CD4-positive, alpha-beta memory T cell (primary cell): ENCODE data around the gene DPP8. TPM values are rescaled to one million over a fixed set of nuclear protein-coding genes. Genes with fewer than 3 reads are reported as not detected.

Source experiments
- CTCF ChIA-PET: fragments of 350-600 bp; sonication (Branson Sonifier 250); formaldehyde crosslinking; loops from one replicate; lab custom pipeline; 2021; ENCODE audit warnings: inconsistent platforms; ENCODE audit not compliant: partially characterized antibody; lab: Charles Lee
- POLR2A ChIA-PET: fragments of 350-600 bp; sonication (Branson Sonifier 250); formaldehyde crosslinking; loops from one replicate; lab custom pipeline; 2021; ENCODE audit not compliant: partially characterized antibody; lab: Charles Lee
- DNase-seq, 5 donors: peaks; one replicate each; pipeline versions ENCODE4 v3.0.0 to v3.0.0-alpha.2; 2020 to 2022; ENCODE audit warnings: mixed read lengths in 1 of 5
- H3K27ac ChIP-seq: one replicate; pipeline ENCODE4 v1.7.0; 2013; ENCODE audit warnings: low read depth, low read length
- H3K27me3 ChIP-seq: 2 replicates; pipeline ENCODE4 v1.7.0; 2013; ENCODE audit warnings: mild to moderate bottlenecking, low read length, moderate library complexity; ENCODE audit not compliant: insufficient read depth
- H3K36me3 ChIP-seq: 2 replicates; pipeline ENCODE4 v1.7.0; 2013; ENCODE audit warnings: mild to moderate bottlenecking, low read length, moderate library complexity; ENCODE audit not compliant: insufficient read depth
- H3K4me1 ChIP-seq: 2 replicates; pipeline ENCODE4 v1.7.0; 2013; ENCODE audit warnings: mild to moderate bottlenecking, low read length, moderate library complexity; ENCODE audit not compliant: insufficient read depth
- H3K4me3 ChIP-seq, 2 donors: one replicate each; pipeline ENCODE4 v1.7.0; 2013; ENCODE audit warnings: low read length in 2 of 2, mild to moderate bottlenecking in 1 of 2
- H3K9me3 ChIP-seq, 2 donors: one replicate each; pipeline ENCODE4 v1.7.0; 2013; ENCODE audit warnings: low read length in 2 of 2, control low read depth in 1 of 2; ENCODE audit not compliant: control insufficient read depth in 1 of 2
- H3K27ac Mint-ChIP-seq, 7 donors: one replicate each; pipeline ENCODE4 v1.8.0; 2020 to 2021; ENCODE audit warnings: mixed read lengths in 7 of 7, mild to moderate bottlenecking in 6 of 7, inconsistent platforms in 3 of 7, moderate library complexity in 3 of 7
- H3K27me3 Mint-ChIP-seq, 2 donors: one replicate each; pipeline ENCODE4 v1.8.0; 2020 to 2021; ENCODE audit warnings: mixed read lengths in 2 of 2
- H3K36me3 Mint-ChIP-seq, 2 donors: one replicate each; pipeline ENCODE4 v1.8.0; 2020 to 2021; ENCODE audit warnings: mixed read lengths in 2 of 2, inconsistent platforms in 1 of 2, mild to moderate bottlenecking in 1 of 2
- H3K4me1 Mint-ChIP-seq, 4 donors: one replicate each; pipeline ENCODE4 v1.8.0; 2020 to 2021; ENCODE audit warnings: mixed read lengths in 4 of 4, mild to moderate bottlenecking in 1 of 4
- H3K4me3 Mint-ChIP-seq, 8 donors: one replicate each; pipeline ENCODE4 v1.8.0; 2020 to 2021; ENCODE audit warnings: mixed read lengths in 8 of 8, mild to moderate bottlenecking in 7 of 8, moderate library complexity in 6 of 8, inconsistent platforms in 3 of 8
- H3K9me3 Mint-ChIP-seq, 8 donors: one replicate each; pipeline ENCODE4 v1.8.0; 2020 to 2021; ENCODE audit warnings: mixed read lengths in 8 of 8, mild to moderate bottlenecking in 5 of 8, inconsistent platforms in 3 of 8, moderate library complexity in 1 of 8
- intact Hi-C: fragments of 100-400 bp; cut with micrococcal nuclease; formaldehyde crosslinking; loops from one replicate; pipeline ENCODE4 v1.15.1; 2023
- polyA plus RNA-seq, 2 donors: library from polyadenylated mRNA; unstranded; fragments of 300-500 nt; fragmentation: Illumina TruSeq; gene quantifications; one replicate each; pipeline ENCODE4 v1.2.3, GENCODE V29; 2021
- total RNA-seq, 2 experiments: library from RNA; stranded (reverse); gene quantifications; one replicate each; pipeline ENCODE4 v1.2.3, GENCODE V29; 2021

DPP8 gene
- total and polyA plus RNA-seq, 4 experiments from 2014 or later = 39.2 to 58.6 (median 52.8) TPM

- Histone ChIP-seq H3K36me3 (no peaks in the 10 kb centered on the region), H3K27me3 (no peaks in the 10 kb centered on the region), H3K4me1 (peaks cover 19% of the 10 kb centered on the region), H3K27ac (no peak overlapping the region), H3K9me3 (no peaks in the 10 kb centered on the region), H3K4me3 (no peak overlapping the region)
- intact Hi-C loops = no loop called here
- Mint-ChIP-seq H3K27me3 (no peaks in the 10 kb centered on the region), H3K4me3 (no peak overlapping the region), H3K9me3 (no peaks in the 10 kb centered on the region), H3K4me1 (peaks cover 30 to 42% (median 31%) of the 10 kb centered on the region in 4 donors), H3K27ac (no peak overlapping the region), H3K36me3 (peaks cover 0 to 7% of the 10 kb centered on the region in 2 donors)
- ChIA-PET CTCF (no interaction called here), POLR2A (no interaction called here)
- no peak for DNase-seq
Measured at GRCh38 chr15:65535192-65535591, 17.7 kb upstream of the DPP8 start.

- H3K36me3 Mint-ChIP-seq = peaks cover 0 to 7% of the 10 kb centered on the region in 2 donors
- no peak for DNase-seq
- peaks cover 24% of the 10 kb centered on the region for H3K4me1 ChIP-seq
- no peaks in the 10 kb centered on the region for H3K27me3 Mint-ChIP-seq
- H3K4me1 Mint-ChIP-seq = peaks cover 29 to 43% (median 34%) of the 10 kb centered on the region in 4 donors
- H3K9me3 ChIP-seq = no peaks in the 10 kb centered on the region
- no peaks in the 10 kb centered on the region for H3K27me3 ChIP-seq
- ChIA-PET CTCF (no interaction called here), POLR2A (no interaction called here)
- H3K27ac Mint-ChIP-seq = no peak overlapping the region
- no peaks in the 10 kb centered on the region for H3K36me3 ChIP-seq
- peak overlapping the region in 3 of 8 donors; percentile 17 to 61 (median 38) for H3K4me3 Mint-ChIP-seq
- H3K4me3 ChIP-seq = no peak overlapping the region
- H3K27ac ChIP-seq = no peak overlapping the region
- H3K9me3 Mint-ChIP-seq = no peaks in the 10 kb centered on the region
- intact Hi-C loops = loop anchor here (5.0 kb wide), 1 partner anchor 79 kb away; the partner anchor contains the start of gene INTS14
Measured at GRCh38 chr15:65533057-65533756, 15.7 kb upstream of the DPP8 start.

- Histone ChIP-seq H3K36me3 (no peaks in the 10 kb centered on the region), H3K4me3 (no peak overlapping the region), H3K27ac (no peak overlapping the region), H3K9me3 (no peaks in the 10 kb centered on the region), H3K27me3 (no peaks in the 10 kb centered on the region), H3K4me1 (peaks cover 24% of the 10 kb centered on the region)
- Mint-ChIP-seq H3K36me3 (peaks cover 0 to 4% of the 10 kb centered on the region in 2 donors), H3K4me3 (peak overlapping the region in 3 of 8 donors; percentile 15 to 52 (median 38)), H3K27ac (peak overlapping the region in 1 of 7 donors; percentile 68), H3K4me1 (peaks cover 26 to 39% (median 30%) of the 10 kb centered on the region in 4 donors), H3K27me3 (no peaks in the 10 kb centered on the region), H3K9me3 (no peaks in the 10 kb centered on the region)
- ChIA-PET POLR2A (no interaction called here), CTCF (no interaction called here)
- intact Hi-C loops = loop anchor here (5.0 kb wide), 1 partner anchor 80 kb away; the partner anchor contains the start of gene INTS14
- no peak for DNase-seq
Measured at GRCh38 chr15:65532738-65533051, 15.2 kb upstream of the DPP8 start.

- CTCF ChIA-PET = interaction anchor here (0.8 to 1.0 kb wide), 3 partner anchors 8 to 307 kb away, joined by 3 to 4 read pairs (median 3); no protein-coding TSS in a partner anchor
- H3K9me3 Mint-ChIP-seq = no peaks in the 10 kb centered on the region
- peak within 1 kb of the TSS; percentile 55 to 95 (median 87) for H3K27ac Mint-ChIP-seq
Measured at GRCh38 chr15:65530318-65531111, 13.0 kb upstream of the DPP8 start, which contains the start of gene HACD3. HACD3 (plus strand) TSS chr15:65530463; CDS start chr15:65530632, 169 bp downstream.

GRCh38 chr15:65529762-65530317 lies 12.4 kb upstream of the DPP8 start:
- Mint-ChIP-seq H3K4me1 (peaks cover 23 to 33% (median 30%) of the 10 kb centered on the region in 4 donors), H3K36me3 (peaks cover 0 to 3% of the 10 kb centered on the region in 2 donors), H3K9me3 (no peaks in the 10 kb centered on the region), H3K27ac (peak overlapping the region; percentile 55 to 95 (median 87)), H3K27me3 (no peaks in the 10 kb centered on the region), H3K4me3 (peak overlapping the region; percentile 79 to 90 (median 88))
- H3K27ac ChIP-seq = peak overlapping the region; percentile 67
- no peak for DNase-seq
- ChIA-PET POLR2A (interaction anchor here (1.0 to 3.6 kb wide), 5 partner anchors 13 to 339 kb away, joined by 3 to 36 read pairs (median 7); partner anchors contain the start of genes DPP8, INTS14 and RAB11A), CTCF (interaction anchor here (1.1 kb wide), 1 partner anchor 109 kb away, joined by 3 read pairs; no protein-coding TSS in a partner anchor)
- H3K4me3 ChIP-seq = peak overlapping the region; percentile 52 to 93
- H3K27me3 ChIP-seq = no peaks in the 10 kb centered on the region
- intact Hi-C loops = loop anchor here (1.0 to 5.0 kb wide), 2 partner anchors 13 to 82 kb away; partner anchors contain the start of genes DPP8 and INTS14
- H3K4me1 ChIP-seq = peaks cover 24% of the 10 kb centered on the region
- no peaks in the 10 kb centered on the region for H3K9me3 ChIP-seq
- H3K36me3 ChIP-seq = no peaks in the 10 kb centered on the region

More at GRCh38 chr15:65530318-65531111, 13.0 kb upstream of the DPP8 start, which contains the start of gene HACD3:
- Histone ChIP-seq H3K9me3 (no peaks in the 10 kb centered on the region), H3K4me3 (peak within 1 kb of the TSS; percentile 52 to 93), H3K27me3 (no peaks in the 10 kb centered on the region), H3K27ac (peak within 1 kb of the TSS; percentile 67), H3K4me1 (peaks cover 24% of the 10 kb centered on the region), H3K36me3 (no peaks in the 10 kb centered on the region)
- POLR2A ChIA-PET = interaction anchor here (0.7 to 3.6 kb wide), 8 partner anchors 13 to 339 kb away, joined by 3 to 36 read pairs (median 4); partner anchors contain the start of genes DPP8, INTS14 and RAB11A
- Mint-ChIP-seq H3K36me3 (peaks cover 0 to 4% of the 10 kb centered on the region in 2 donors), H3K4me3 (peak within 1 kb of the TSS; percentile 83 to 90 (median 88)), H3K27me3 (no peaks in the 10 kb centered on the region), H3K4me1 (peaks cover 24 to 33% (median 30%) of the 10 kb centered on the region in 4 donors)
- intact Hi-C loops = loop anchor here (1.0 to 5.0 kb wide), 2 partner anchors 13 to 82 kb away; partner anchors contain the start of genes DPP8 and INTS14
- peak; percentile 83 to 90 (median 87) for DNase-seq

- Histone ChIP-seq H3K36me3 (no peaks in the 10 kb centered on the region), H3K27me3 (no peaks in the 10 kb centered on the region), H3K4me3 (no peak overlapping the region), H3K27ac (no peak overlapping the region), H3K4me1 (peaks cover 24% of the 10 kb centered on the region), H3K9me3 (no peaks in the 10 kb centered on the region)
- POLR2A ChIA-PET = interaction anchor here (1.5 to 3.6 kb wide), 2 partner anchors 11 to 82 kb away, joined by 3 to 36 read pairs; partner anchors contain the start of gene DPP8
- CTCF ChIA-PET = interaction anchor here (1.0 kb wide), 1 partner anchor 84 kb away, joined by 4 read pairs; no protein-coding TSS in a partner anchor
- peak overlapping the region in 1 of 8 donors; percentile 16 for H3K4me3 Mint-ChIP-seq
- peaks cover 14 to 29% (median 21%) of the 10 kb centered on the region in 4 donors for H3K4me1 Mint-ChIP-seq
- DNase-seq = no peak
- H3K27ac Mint-ChIP-seq = peak overlapping the region in 1 of 7 donors; percentile 2
- intact Hi-C loops = no loop called here
- no peaks in the 10 kb centered on the region for H3K9me3 Mint-ChIP-seq
- H3K36me3 Mint-ChIP-seq = peaks cover 0 to 3% of the 10 kb centered on the region in 2 donors
- H3K27me3 Mint-ChIP-seq = no peaks in the 10 kb centered on the region
Measured at GRCh38 chr15:65528461-65529060, 11.1 kb upstream of the DPP8 start.
